BLaER1 (cell line): Measurements from ENCODE around the gene SCNN1G.

ENCODE experiments used
- H3K27ac ChIP-seq: shearing (Covaris generic); formaldehyde crosslinking; 2 replicates; pipeline ENCODE4 v1.8.1; 2022
- H3K27me3 ChIP-seq: shearing (Covaris generic); formaldehyde crosslinking; 2 replicates; pipeline ENCODE4 v1.8.1; 2022
- H3K36me3 ChIP-seq: shearing (Covaris generic); formaldehyde crosslinking; 2 replicates; pipeline ENCODE4 v1.8.1; 2022
- H3K4me1 ChIP-seq: shearing (Covaris generic); formaldehyde crosslinking; 2 replicates; pipeline ENCODE4 v1.8.1; 2022
- H3K4me2 ChIP-seq: shearing (Covaris generic); formaldehyde crosslinking; 2 replicates; pipeline ENCODE4 v1.8.1; 2022
- H3K4me3 ChIP-seq: shearing (Covaris generic); formaldehyde crosslinking; 2 replicates; pipeline ENCODE4 v1.8.1; 2022
- H3K9ac ChIP-seq: shearing (Covaris generic); formaldehyde crosslinking; 2 replicates; pipeline ENCODE4 v1.8.1; 2022
- H3K9me3 ChIP-seq: shearing (Covaris generic); formaldehyde crosslinking; 2 replicates; pipeline ENCODE4 v1.8.1; 2022
- H4K20me1 ChIP-seq: shearing (Covaris generic); formaldehyde crosslinking; 2 replicates; pipeline ENCODE4 v1.8.1; 2022
- Cebpa-rat ChIP-seq: shearing (Covaris generic); IDR thresholded peaks from 2 replicates; pipeline ENCODE4 v1.8.1; 2022

SCNN1G gene

DNA sequence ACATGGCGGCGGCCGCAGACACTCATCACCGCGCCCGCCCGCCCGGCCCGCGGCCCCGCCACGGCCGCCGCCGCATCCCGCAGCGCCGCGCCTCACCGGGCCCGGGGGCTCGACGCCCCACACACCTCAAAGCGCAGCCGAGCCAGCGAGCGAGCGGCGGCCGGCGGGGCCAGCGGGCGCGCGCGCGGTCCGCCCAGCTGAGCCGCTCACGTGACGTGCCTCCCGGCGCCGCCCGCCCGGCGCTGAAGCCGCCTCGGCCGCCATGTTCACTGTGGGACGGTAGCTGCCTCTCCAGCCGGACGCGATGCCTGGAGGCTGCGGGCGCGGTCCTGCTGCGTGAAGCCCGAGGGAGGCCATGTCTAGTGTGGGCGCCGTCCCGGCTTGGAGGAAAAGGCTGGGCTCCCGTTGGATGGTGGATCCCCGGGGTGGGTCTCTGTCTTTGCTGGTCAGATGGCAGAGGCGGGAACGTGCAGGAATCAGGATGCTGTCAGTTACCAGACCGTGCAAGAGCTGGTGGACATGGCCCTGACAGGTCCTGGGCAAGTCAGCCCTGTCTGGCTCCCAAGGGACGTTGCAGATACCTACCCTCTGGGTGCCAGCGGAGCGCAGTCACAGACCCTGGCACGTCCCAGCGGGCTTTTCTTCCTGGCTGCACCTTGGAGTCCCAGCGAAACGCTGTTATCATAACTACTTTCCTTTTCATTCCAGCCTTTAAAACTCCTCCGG lies 33.1 kb upstream of the SCNN1G start, which contains the start of gene USP31:
TSS of gene USP31 (minus strand) at position 186 of the 726 bp plus-strand sequence. CDS start at position 4, 182 bp downstream.
- H3K4me3 ChIP-seq: peak within 1 kb of the TSS; percentile 88
- H3K4me1 ChIP-seq: peaks cover 42% of the 10 kb centered on the region
- no peaks in the 10 kb centered on the region for H3K9me3 ChIP-seq
- no peak for TF ChIP-seq Cebpa-rat
- peaks cover 33% of the 10 kb centered on the region for H4K20me1 ChIP-seq
- peak within 1 kb of the TSS; percentile 94 for H3K4me2 ChIP-seq
- H3K27ac ChIP-seq: peak within 1 kb of the TSS; percentile 75
- peak within 1 kb of the TSS; percentile 83 for H3K9ac ChIP-seq
- H3K36me3 ChIP-seq: no peaks in the 10 kb centered on the region
- H3K27me3 ChIP-seq: no peaks in the 10 kb centered on the region

DNA sequence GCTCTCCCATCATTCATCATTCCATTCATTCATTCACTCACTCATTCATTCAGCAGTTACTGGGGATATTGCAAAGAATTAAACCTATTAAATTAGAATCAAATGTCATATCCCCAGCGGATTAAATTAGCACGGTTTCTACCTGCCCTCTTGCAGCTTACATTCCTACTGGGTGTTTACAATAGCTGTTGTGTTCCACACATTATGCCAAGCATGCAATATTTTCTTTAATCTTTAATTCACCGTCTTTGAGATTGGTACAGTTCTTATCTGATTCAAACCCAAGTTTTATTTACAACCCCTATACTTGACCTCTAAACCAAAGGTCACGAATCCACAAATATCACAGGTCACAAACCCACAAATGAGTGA lies 32.6 kb upstream of the SCNN1G start:
- TF ChIP-seq Cebpa-rat: no peak
- Histone ChIP-seq H3K27ac (no peak overlapping the region), H3K4me1 (peaks cover 36% of the 10 kb centered on the region), H4K20me1 (peaks cover 28% of the 10 kb centered on the region), H3K9ac (peak overlapping the region; percentile 83; the same call in 1 of the 2 replicates), H3K36me3 (no peaks in the 10 kb centered on the region), H3K27me3 (no peaks in the 10 kb centered on the region), H3K9me3 (no peaks in the 10 kb centered on the region), H3K4me3 (peak overlapping the region; percentile 88), H3K4me2 (peak overlapping the region; percentile 94)

DNA sequence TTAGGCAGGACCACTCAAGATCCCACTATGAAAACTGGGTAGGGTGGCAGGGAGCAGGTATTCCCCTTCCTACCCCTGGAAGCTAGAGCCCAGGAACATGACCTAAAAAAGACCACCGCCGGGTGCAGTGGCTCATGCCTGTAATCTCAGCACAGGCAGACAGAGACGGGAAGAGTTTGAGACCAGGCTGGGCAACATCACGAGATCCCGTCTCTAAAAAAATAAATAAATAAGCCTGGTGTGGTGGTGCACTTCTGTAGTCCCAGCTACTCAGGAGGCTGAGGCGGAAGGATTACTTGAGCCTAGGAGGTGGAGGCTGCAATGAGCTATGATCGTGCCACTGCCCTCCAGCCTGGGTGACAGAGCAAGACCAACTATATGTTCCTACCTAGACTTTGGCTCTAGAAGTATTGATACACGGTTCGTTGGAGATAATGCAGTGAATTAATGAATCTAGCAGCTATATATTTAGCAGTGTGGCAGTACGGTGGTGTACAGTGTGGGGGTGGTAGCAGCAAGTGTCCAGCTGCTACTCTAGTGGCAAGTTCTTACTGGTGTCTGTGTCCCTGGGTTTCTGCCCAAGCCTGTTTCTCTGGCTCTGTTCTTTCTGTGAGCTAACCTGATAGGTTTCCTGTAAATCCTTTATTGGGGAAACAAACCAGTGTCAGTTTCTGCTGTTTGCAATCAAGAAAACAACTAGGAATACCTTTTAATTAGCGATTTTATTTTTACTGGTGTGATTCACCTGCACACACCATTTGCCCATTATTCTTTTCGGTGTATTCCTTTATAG lies 30.0 kb upstream of the SCNN1G start:
- no peaks in the 10 kb centered on the region for H3K27me3 ChIP-seq

DNA sequence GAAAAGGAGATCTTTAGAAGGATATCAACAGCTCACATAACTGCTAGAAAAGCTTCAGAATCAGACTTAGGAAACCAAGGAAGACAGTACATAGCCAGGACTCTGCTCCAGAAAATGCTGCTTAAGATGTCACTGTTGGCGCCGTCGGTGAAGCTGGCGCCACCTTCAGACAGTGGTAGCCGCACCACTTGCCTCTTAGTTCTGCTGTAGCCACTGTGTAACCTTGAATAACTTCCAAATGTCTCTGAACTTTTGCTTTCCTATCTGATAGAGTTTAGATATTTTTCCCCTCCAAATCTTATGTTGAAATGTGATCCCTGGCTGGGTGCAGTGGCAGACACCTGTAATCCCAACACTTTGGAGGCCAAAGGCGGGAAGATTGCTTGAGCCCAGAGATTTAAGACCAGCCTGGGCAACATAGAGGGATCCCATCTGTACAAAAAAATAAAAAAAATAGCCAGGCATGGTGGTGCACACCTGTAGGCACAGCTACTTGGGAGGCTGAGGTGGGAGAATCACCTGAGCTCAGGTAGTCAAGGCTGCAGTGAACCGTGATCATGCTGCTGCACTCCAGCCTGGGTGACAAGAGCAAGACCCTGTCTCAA lies 27.0 kb upstream of the SCNN1G start:
- no peaks in the 10 kb centered on the region for H3K9me3 ChIP-seq
- H4K20me1 ChIP-seq: no peaks in the 10 kb centered on the region
- TF ChIP-seq Cebpa-rat: no peak
- no peaks in the 10 kb centered on the region for H3K27me3 ChIP-seq
- no peak overlapping the region for H3K4me2 ChIP-seq
- H3K9ac ChIP-seq: no peak overlapping the region
- H3K27ac ChIP-seq: no peak overlapping the region
- H3K36me3 ChIP-seq: no peaks in the 10 kb centered on the region
- no peak overlapping the region for H3K4me3 ChIP-seq
- peaks cover 6% of the 10 kb centered on the region; the same call in 1 of the 2 replicates for H3K4me1 ChIP-seq

More for the DNA sequence above, 30.0 kb upstream of the SCNN1G start:
- Histone ChIP-seq H3K9ac (no peak overlapping the region), H4K20me1 (peaks cover 1% of the 10 kb centered on the region), H3K27ac (no peak overlapping the region), H3K4me3 (no peak overlapping the region), H3K36me3 (no peaks in the 10 kb centered on the region), H3K4me1 (peaks cover 21% of the 10 kb centered on the region), H3K4me2 (no peak overlapping the region), H3K9me3 (no peaks in the 10 kb centered on the region)
- no peak for TF ChIP-seq Cebpa-rat

DNA sequence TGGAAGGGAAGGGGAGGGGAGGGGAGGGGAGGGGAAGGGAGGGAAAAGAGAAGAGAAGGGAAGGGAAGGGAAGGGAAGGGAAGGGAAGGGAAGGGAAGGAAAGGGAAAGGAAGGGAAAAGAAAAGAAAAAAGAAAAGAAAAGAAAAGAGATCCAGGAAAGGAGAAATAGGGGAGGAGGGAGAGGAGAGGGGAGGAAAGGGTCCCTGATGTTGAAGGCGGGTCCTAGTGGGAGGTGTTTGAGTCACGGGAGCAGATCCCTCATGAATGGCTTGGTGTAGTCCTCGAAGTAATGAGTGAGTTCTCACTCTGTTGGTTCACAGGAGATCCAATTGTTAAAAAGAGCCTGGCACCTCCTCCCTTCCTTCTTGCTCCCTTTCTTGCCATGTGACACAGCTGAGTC lies 26.4 kb upstream of the SCNN1G start:
- Histone ChIP-seq H3K9me3 (no peaks in the 10 kb centered on the region), H3K4me2 (no peak overlapping the region), H3K4me1 (peaks cover 6% of the 10 kb centered on the region; the same call in 1 of the 2 replicates), H3K4me3 (no peak overlapping the region), H3K27me3 (no peaks in the 10 kb centered on the region), H4K20me1 (no peaks in the 10 kb centered on the region), H3K9ac (no peak overlapping the region), H3K27ac (no peak overlapping the region), H3K36me3 (no peaks in the 10 kb centered on the region)
- no peak for TF ChIP-seq Cebpa-rat

DNA sequence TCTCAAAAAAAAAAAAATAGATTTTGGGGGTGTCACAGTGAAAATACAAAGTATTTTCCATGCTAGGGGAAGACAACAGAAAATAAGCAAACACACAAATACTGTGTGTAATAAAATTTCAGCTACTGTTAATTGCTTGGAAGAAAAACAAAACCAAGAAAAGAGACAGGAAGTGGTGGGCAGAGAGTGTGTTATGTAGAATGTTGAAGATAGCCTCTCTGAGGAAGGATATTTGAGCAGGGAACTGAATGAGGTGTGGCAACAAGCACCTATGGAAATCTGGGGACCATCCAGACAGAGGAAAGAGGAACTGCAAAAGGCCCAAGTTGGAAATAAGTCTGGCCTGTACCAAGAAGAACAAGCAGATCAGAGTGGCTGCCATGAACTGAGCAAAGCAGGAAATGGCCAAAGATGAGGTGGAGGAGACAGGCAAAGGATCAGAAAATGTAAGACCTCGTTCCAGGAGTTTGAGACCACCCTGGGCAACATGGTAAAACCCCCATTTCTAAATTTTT lies 25.5 kb upstream of the SCNN1G start:
- Histone ChIP-seq H3K27ac (no peak overlapping the region), H4K20me1 (no peaks in the 10 kb centered on the region), H3K9me3 (no peaks in the 10 kb centered on the region), H3K9ac (no peak overlapping the region), H3K4me2 (no peak overlapping the region), H3K36me3 (no peaks in the 10 kb centered on the region), H3K4me3 (no peak overlapping the region), H3K27me3 (no peaks in the 10 kb centered on the region), H3K4me1 (peaks cover 6% of the 10 kb centered on the region; the same call in 1 of the 2 replicates)
- TF ChIP-seq Cebpa-rat: no peak

DNA sequence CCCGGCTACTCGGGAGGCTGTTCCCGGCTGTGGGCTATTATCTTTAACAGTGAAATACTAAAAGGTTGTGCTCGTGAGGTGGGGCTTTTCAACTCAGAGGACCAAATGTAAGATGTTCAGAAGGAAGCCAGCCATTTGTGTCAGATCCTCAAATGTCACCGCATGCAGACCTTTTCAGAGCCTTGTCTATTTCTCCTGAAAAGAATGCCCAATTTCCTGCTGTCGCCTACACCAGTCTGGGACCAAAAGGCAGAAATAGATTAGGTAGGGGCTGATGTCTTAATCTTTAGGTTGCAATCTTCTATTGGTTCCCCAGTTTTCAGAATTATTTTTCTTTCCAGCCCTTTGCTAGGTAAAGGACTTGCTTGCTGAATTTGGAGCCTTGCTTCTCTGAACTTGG lies 24.4 kb upstream of the SCNN1G start:
- no peak overlapping the region for H3K9ac ChIP-seq
- H3K4me2 ChIP-seq: no peak overlapping the region
- peaks cover 6% of the 10 kb centered on the region; the same call in 1 of the 2 replicates for H3K4me1 ChIP-seq
- H3K4me3 ChIP-seq: no peak overlapping the region
- TF ChIP-seq Cebpa-rat: no peak
- H3K27me3 ChIP-seq: no peaks in the 10 kb centered on the region
- no peaks in the 10 kb centered on the region for H4K20me1 ChIP-seq
- H3K9me3 ChIP-seq: no peaks in the 10 kb centered on the region
- no peak overlapping the region for H3K27ac ChIP-seq
- no peaks in the 10 kb centered on the region for H3K36me3 ChIP-seq

DNA sequence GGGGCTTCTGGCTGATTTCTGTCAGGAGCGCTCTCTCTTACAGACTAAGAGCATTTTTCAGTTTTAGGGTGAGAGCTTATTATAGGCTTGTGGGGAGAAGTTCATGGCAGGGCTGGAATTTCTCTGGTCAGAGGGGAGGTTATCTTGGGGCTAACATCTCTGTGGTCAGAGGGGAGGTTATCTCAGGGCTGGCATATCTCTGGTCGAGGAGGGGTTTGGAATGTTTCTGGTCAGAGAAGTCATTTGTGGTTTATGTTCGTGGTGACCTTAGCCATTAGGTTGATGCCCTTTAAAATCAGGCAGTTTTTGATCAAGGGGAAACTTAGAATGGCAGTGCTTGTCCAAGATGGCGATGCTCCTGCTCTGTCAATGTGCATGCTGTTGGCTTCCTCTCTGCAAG lies 22.5 kb upstream of the SCNN1G start:
- no peaks in the 10 kb centered on the region; the same call in 1 of the 2 replicates for H3K9me3 ChIP-seq
- no peak overlapping the region for H3K4me2 ChIP-seq
- H3K4me1 ChIP-seq: peaks cover 6% of the 10 kb centered on the region; the same call in 1 of the 2 replicates
- H3K27ac ChIP-seq: no peak overlapping the region
- no peaks in the 10 kb centered on the region for H4K20me1 ChIP-seq
- no peak for TF ChIP-seq Cebpa-rat
- no peak overlapping the region for H3K9ac ChIP-seq
- H3K27me3 ChIP-seq: no peaks in the 10 kb centered on the region
- H3K36me3 ChIP-seq: no peaks in the 10 kb centered on the region
- H3K4me3 ChIP-seq: no peak overlapping the region

DNA sequence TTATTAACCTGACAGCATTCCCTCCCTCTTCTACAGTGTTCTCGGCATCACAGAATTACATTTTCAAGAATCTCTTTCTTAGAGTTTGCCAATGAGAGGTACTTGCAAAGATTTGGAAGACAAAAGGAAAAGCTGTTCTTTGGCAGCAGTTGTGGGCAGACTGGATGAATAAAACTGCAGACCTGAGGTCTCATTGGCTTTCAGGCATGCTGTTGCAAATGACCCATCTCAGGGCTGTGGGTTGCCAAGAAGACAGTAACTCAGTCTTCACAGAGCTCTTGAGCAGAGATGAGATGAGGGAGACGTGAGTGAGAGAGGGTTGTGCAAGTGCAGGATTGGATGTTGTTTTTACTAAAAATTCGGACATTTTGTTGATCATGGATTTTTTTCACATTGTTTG lies 22.0 kb upstream of the SCNN1G start:
- no peaks in the 10 kb centered on the region for H4K20me1 ChIP-seq
- no peak overlapping the region for H3K4me3 ChIP-seq
- H3K27ac ChIP-seq: no peak overlapping the region
- no peaks in the 10 kb centered on the region; the same call in 1 of the 2 replicates for H3K9me3 ChIP-seq
- no peak overlapping the region for H3K9ac ChIP-seq
- no peak for TF ChIP-seq Cebpa-rat
- H3K4me2 ChIP-seq: no peak overlapping the region
- peaks cover 6% of the 10 kb centered on the region; the same call in 1 of the 2 replicates for H3K4me1 ChIP-seq
- no peaks in the 10 kb centered on the region for H3K27me3 ChIP-seq
- H3K36me3 ChIP-seq: no peaks in the 10 kb centered on the region
